Mucosa of gallbladder (tissue), 1 donor: Measurements from ENCODE around the gene ZNF746. TPM values are rescaled to one million over a fixed set of nuclear protein-coding genes. Genes with fewer than 3 reads are reported as not detected.

Experiments used
- DNase-seq: peaks from one replicate; pipeline ENCODE4 v3.0.0-alpha.2; 2020; ENCODE audit warnings: low spot score
- total RNA-seq: library from RNA; stranded (reverse); gene quantifications from one replicate; pipeline ENCODE4 v1.2.1, GENCODE V29; 2021
- donor health status: DM: no; HTN: no; CAD: no.

ZNF746 gene
- total RNA-seq, 1 donor from 2014 or later: 20.0 TPM

- no peak for DNase-seq
Measured at GRCh38 chr7:149490083-149490760, 7.4 kb downstream of the ZNF746 start.

- no peak for DNase-seq
Measured at GRCh38 chr7:149489391-149490024, 8.1 kb downstream of the ZNF746 start.

GRCh38 chr7:149479568-149479967, 18.0 kb downstream of the ZNF746 start:
- no peak for DNase-seq

- no peak for DNase-seq
Measured at GRCh38 chr7:149478754-149479153, 18.9 kb downstream of the ZNF746 start.

GRCh38 chr7:149477494-149478443, 19.8 kb downstream of the ZNF746 start:
- peak; percentile 8 for DNase-seq

GRCh38 chr7:149476791-149477190, 20.8 kb downstream of the ZNF746 start:
- peak; percentile 6 for DNase-seq

GRCh38 chr7:149475121-149476045, 22.2 kb downstream of the ZNF746 start:
- peak; percentile 4 for DNase-seq

GRCh38 chr7:149474309-149475120, 23.1 kb downstream of the ZNF746 start:
- peak; percentile 9 for DNase-seq

- DNase-seq: peak; percentile 6
Measured at GRCh38 chr7:149473251-149473650, 24.4 kb downstream of the ZNF746 start.

GRCh38 chr7:149471289-149471953, 26.2 kb downstream of the ZNF746 start:
- peak; percentile 4 for DNase-seq

- peak; percentile 2 for DNase-seq
Measured at GRCh38 chr7:149469806-149470205, 27.8 kb downstream of the ZNF746 start.

- no peak for DNase-seq
Measured at GRCh38 chr7:149468208-149468607, 29.4 kb downstream of the ZNF746 start.

GRCh38 chr7:149467321-149467859, 30.2 kb downstream of the ZNF746 start:
- DNase-seq: no peak

GRCh38 chr7:149466364-149466763, 31.2 kb downstream of the ZNF746 start:
- no peak for DNase-seq

- DNase-seq: no peak
Measured at GRCh38 chr7:149463500-149464161, 34.0 kb downstream of the ZNF746 start.

- DNase-seq: peak; percentile 1
Measured at GRCh38 chr7:149462101-149462520, 35.5 kb downstream of the ZNF746 start.

- peak; percentile 87 for DNase-seq
Measured at GRCh38 chr7:149460493-149461277, 36.9 kb downstream of the ZNF746 start, which contains the start of gene ZNF777. TSS of gene ZNF777 (minus strand) at chr7:149461062. CDS start at chr7:149456022, 5,040 bp downstream.
